Coronary artery (tissue), 2 donors: ENCODE results near the gene FOXO6.

Experiments used
- DNase-seq: peaks from one replicate; pipeline ENCODE4 v3.0.0-alpha.2; 2017; ENCODE audit warnings: low spot score
- H3K27ac ChIP-seq, 2 donors: fragments of 200-600 bp; sonication (generic); one replicate each; pipeline ENCODE4 v1.5.1; 2016 to 2019
- H3K4me3 ChIP-seq: fragments of 200-600 bp; sonication (generic); 2 replicates; pipeline ENCODE4 v1.5.1; 2016; ENCODE audit warnings: mild to moderate bottlenecking, moderate library complexity
- TF ChIP-seq, protein P1 (sequence below): fragments of 200-600 bp; sonication (generic); IDR thresholded peaks from one replicate; pipeline ENCODE4 v1.5.1; 2019; ENCODE audit warnings: antibody characterized with exemption

The FOXO6 gene

DNA sequence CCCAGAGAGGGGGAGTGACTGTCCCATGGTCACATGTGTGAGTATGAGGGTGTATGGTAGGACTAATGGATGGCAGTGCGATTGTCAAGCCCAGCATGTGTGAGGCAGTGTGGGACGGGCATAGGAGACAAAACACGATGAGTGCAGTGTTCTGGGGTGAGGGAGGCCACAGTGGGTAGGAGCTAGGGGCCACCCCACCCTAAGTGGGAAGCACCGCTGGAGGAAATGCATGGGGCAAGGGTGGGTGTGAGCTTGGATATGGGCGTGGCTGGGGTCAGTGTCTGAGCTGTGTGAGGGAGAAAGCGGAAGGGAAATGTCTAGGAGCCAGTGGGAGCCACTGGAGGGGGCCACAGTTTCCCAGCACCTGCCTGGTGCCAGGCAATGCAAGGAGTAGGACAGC lies 56.5 kb downstream of the FOXO6 start:
- Histone ChIP-seq H3K4me3 (no peak overlapping the region), H3K27ac (peak overlapping the region; percentile 80 to 83)
- TF ChIP-seq, protein P1, sequence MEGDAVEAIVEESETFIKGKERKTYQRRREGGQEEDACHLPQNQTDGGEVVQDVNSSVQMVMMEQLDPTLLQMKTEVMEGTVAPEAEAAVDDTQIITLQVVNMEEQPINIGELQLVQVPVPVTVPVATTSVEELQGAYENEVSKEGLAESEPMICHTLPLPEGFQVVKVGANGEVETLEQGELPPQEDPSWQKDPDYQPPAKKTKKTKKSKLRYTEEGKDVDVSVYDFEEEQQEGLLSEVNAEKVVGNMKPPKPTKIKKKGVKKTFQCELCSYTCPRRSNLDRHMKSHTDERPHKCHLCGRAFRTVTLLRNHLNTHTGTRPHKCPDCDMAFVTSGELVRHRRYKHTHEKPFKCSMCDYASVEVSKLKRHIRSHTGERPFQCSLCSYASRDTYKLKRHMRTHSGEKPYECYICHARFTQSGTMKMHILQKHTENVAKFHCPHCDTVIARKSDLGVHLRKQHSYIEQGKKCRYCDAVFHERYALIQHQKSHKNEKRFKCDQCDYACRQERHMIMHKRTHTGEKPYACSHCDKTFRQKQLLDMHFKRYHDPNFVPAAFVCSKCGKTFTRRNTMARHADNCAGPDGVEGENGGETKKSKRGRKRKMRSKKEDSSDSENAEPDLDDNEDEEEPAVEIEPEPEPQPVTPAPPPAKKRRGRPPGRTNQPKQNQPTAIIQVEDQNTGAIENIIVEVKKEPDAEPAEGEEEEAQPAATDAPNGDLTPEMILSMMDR: no peak
- no peak for DNase-seq

DNA sequence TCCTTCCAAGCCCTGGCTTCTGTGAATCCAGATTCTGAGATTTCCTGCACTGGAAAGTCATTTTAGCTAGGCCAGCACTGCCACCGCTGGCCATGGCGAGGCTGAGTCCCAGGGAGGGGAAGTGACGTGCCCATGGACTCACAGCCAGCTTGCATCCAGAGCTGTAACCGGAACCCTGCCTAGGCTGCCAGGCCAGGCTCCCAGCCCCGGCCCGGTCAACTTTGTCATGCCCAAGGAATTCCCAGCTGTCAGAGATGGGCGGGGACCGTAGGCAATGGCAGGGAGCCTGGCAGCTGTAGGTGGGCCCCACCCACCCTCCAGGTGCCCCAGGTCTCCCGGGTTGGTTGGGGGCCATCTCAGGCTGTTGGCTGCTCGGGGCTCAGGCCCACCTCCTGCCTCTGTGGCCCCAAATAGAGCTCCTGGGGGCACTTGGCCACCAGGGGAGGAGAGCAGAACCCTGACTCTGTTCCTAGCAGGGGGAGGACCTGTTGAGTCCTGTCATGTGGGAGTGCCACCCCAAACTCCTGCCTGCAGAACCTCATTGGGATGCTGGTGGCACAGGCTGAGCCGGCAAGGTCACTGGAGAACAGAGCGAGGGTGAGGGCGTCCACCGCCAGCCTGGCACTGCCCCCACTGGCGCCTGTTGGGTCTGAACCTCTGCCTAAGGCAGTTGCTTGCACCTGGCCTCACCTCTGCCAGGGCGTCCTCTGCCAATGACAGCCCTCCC lies 57.8 kb downstream of the FOXO6 start:
- DNase-seq: peak; percentile 95

DNA sequence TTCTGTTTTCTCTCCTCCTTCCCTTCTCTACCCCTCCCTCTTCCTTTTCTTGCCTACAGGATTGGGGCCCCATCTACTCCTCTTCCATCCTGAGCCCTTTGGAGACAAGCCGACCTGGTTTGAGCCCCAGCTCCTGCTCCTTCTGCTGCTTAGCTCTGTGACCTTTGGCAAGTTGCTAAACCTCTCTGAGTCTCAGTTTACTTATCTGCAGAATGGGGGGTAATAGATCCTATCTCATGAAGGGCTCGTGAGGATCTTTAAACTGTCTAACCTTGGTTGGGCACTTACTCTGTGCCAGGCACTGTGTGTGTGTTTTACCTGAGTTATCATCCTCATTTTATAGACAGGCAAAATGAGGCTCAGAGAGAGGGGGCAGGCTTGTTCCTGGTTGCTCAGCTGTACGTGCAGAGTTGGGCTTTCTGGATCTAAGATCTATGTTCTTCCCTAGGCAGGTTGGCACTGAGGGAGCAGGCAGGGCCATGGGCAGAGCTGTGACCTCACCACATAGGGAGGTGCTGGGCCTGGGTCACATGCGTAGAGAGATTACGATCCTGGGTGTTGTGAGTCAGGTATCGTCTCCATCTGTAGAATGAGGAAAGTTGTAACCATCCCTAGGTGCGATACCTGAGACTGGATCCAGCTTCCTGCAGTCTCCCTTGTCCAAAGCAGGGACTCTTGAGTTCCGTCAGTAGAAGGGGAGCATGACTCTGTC lies 58.5 kb downstream of the FOXO6 start:
- no peak for DNase-seq
- TF ChIP-seq, protein P1: no peak
- Histone ChIP-seq H3K27ac (peak overlapping the region; percentile 80 to 83), H3K4me3 (no peak overlapping the region)

More for the DNA sequence above, 57.8 kb downstream of the FOXO6 start:
- TF ChIP-seq, protein P1: no peak
- Histone ChIP-seq H3K4me3 (no peak overlapping the region), H3K27ac (peak overlapping the region; percentile 80 to 83)

DNA sequence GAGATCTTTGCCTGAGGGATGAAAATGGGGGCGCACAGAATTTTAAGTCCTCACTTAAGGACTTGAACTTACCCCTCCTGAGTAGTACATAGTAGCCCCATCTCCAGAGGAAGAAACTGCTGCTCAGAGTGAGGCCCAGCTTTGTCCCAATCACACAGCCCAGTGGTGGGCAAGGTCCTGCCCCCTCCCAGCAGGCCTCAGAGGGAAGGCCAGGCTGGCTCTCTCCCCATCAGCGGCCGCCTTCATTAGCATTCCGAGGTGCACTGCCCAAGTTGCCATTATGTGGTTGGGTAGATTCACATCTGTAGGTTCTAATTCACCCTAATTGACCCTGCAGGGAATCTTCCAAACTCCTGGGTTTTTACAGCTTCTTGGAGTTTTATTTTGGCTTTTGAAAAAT lies 59.1 kb downstream of the FOXO6 start:
- Histone ChIP-seq H3K27ac (no peak overlapping the region), H3K4me3 (no peak overlapping the region)
- no peak for DNase-seq
- TF ChIP-seq, protein P1: no peak

DNA sequence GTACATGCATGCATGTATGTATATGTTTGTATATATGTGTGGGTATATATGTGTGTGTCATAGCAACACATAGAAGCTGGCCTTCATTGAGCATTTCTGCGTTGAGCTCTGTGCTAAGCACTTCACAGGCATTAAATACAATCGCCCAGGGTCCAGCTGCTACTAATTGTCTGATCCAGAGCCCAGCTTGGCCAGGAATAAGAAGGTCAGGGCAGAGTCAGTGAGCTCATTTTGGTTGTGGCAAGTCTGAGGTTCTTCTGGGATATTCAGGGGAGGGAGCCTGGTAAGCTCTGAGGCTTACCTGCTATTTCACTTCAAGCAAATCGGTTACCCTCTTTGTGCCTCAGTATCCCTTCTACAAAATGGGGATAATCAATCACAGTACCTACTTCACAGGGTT lies 59.6 kb downstream of the FOXO6 start:
- H3K4me3 ChIP-seq: no peak overlapping the region
- no peak overlapping the region for H3K27ac ChIP-seq
- no peak for DNase-seq
- TF ChIP-seq, protein P1: no peak

DNA sequence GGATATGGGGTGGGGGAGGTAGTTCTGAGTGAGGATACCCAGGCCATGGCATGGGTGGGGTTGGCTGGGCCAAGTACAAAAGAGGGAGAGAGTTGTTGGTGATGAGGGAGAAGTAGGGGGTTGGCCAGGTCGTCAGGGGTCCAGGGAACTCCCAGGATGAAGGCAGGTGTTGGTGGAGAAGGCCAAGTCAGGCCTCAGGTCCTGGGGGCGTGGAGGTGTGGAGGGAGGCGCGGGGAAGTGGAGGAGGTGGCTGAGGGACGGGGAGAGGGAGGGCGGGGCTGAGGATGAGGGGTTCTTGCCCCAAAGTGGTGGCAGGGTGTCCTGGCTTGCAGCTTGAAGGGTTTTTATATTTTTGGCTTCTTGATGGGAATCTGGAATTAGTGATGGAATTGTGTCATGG lies 61.1 kb downstream of the FOXO6 start:
- no peak overlapping the region for H3K27ac ChIP-seq
- H3K4me3 ChIP-seq: no peak overlapping the region
- DNase-seq: no peak
- TF ChIP-seq, protein P1: no peak
